Testis (tissue), 3 donors: ENCODE data around the gene DCN. TPM values are rescaled to one million over a fixed set of nuclear protein-coding genes. Genes with fewer than 3 reads are reported as not detected.

Experiments used
- DNase-seq: peaks from one replicate; pipeline ENCODE4 v3.0.0-alpha.2; 2019
- H3K27ac ChIP-seq, 2 donors: fragments of 200-600 bp; sonication (generic); one replicate each; pipeline ENCODE4 v1.5.1; 2019
- H3K27me3 ChIP-seq: fragments of 200-600 bp; sonication (generic); one replicate; pipeline ENCODE4 v1.5.1; 2019
- H3K36me3 ChIP-seq: fragments of 200-600 bp; sonication (generic); one replicate; pipeline ENCODE4 v1.5.1; 2017; ENCODE audit warnings: low read depth; ENCODE audit errors: missing control alignments
- H3K4me1 ChIP-seq: fragments of 200-600 bp; sonication (generic); one replicate; pipeline ENCODE4 v1.5.1; 2019
- H3K4me3 ChIP-seq, 2 donors: fragments of 200-600 bp; sonication (generic); one replicate each; pipeline ENCODE4 v1.5.1; 2017 to 2019
- H3K9me3 ChIP-seq: fragments of 200-600 bp; sonication (generic); one replicate; pipeline ENCODE4 v1.5.1; 2017
- POLR2A ChIP-seq: fragments of 450-650 bp; IDR thresholded peaks from one replicate; pipeline ENCODE4 v1.6.1; 2017; ENCODE audit warnings: antibody characterized with exemption, mild to moderate bottlenecking, moderate library complexity
- WGBS, 2 donors: methylation state at CpG; one replicate each; pipeline ENCODE4 v1.1.5; 2018; 5-methylcytosine and 5-hydroxymethylcytosine counted together
- intact Hi-C: fragments of 100-400 bp; cut with DNase I; formaldehyde crosslinking; loops from one replicate; pipeline ENCODE4 v1.15.1; 2023; ENCODE audit warnings: low total_unique reads
- polyA plus RNA-seq: library from polyadenylated mRNA; stranded (reverse); fragments of 350-450 nt; fragmentation: Illumina TruSeq; extraction: RNeasy Lipid Tissue Mini Kit (QIAGEN cat#74804); gene quantifications from one replicate; pipeline ENCODE4 v1.2.3, GENCODE V29; 2014; ENCODE audit warnings: low read depth, low replicate concordance; ENCODE audit not compliant: insufficient read depth
- total RNA-seq, 2 donors: library from RNA; depleted of rRNA; stranded (reverse); fragments of >200 nt; gene quantifications; one replicate each; pipeline ENCODE4 v1.2.3, GENCODE V29; 2016
- TF ChIP-seq, protein P1 (sequence below), 3 experiments: fragments of 450-650 bp in 2 of 3; fragments of 200-600 bp in 1 of 3; sonication (generic) in 1 of 3; IDR thresholded peaks; one replicate each; pipeline ENCODE4 v1.5.1; 2016 to 2019; ENCODE audit warnings: antibody characterized with exemption in 3 of 3, mild to moderate bottlenecking in 2 of 3, moderate library complexity in 1 of 3

DCN gene
- total and polyA plus RNA-seq, 3 donors from 2014 or later = 144 to 1,453 (median 329) TPM

DNA sequence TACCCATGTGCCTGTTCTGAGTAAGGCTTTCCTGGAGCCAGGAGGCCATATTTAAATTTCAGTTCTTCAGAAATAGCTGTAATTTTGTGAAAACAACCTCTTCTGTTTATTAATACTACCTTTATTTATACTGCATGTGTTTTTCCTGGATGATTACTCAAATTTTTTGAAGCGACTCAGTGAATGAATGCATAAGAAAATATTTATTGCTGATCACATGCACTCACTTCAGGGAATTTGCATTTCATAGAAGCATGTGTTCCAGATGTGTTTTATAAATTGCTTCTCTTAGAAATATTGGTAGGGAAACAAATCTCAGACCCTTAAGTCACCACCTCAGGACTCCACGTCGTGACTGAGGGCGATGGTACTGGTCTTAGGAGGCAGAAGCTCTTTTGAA is 21.8 kb upstream of the DCN start:
- no peak overlapping the region for H3K4me3 ChIP-seq
- no peak overlapping the region for H3K27ac ChIP-seq
- H3K36me3 ChIP-seq = no peaks in the 10 kb centered on the region
- H3K4me1 ChIP-seq = no peaks in the 10 kb centered on the region
- no peak for DNase-seq
- no peak for TF ChIP-seq POLR2A
- TF ChIP-seq, protein P1, sequence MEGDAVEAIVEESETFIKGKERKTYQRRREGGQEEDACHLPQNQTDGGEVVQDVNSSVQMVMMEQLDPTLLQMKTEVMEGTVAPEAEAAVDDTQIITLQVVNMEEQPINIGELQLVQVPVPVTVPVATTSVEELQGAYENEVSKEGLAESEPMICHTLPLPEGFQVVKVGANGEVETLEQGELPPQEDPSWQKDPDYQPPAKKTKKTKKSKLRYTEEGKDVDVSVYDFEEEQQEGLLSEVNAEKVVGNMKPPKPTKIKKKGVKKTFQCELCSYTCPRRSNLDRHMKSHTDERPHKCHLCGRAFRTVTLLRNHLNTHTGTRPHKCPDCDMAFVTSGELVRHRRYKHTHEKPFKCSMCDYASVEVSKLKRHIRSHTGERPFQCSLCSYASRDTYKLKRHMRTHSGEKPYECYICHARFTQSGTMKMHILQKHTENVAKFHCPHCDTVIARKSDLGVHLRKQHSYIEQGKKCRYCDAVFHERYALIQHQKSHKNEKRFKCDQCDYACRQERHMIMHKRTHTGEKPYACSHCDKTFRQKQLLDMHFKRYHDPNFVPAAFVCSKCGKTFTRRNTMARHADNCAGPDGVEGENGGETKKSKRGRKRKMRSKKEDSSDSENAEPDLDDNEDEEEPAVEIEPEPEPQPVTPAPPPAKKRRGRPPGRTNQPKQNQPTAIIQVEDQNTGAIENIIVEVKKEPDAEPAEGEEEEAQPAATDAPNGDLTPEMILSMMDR (IDR thresholded peaks at IDR 0.05) = no peak
- H3K27me3 ChIP-seq = no peaks in the 10 kb centered on the region
- no peaks in the 10 kb centered on the region for H3K9me3 ChIP-seq
- WGBS, 2 donors = 84 to 93% methylated on average over 4 of the region's 4 CpGs
- intact Hi-C loops = no loop called here

DNA sequence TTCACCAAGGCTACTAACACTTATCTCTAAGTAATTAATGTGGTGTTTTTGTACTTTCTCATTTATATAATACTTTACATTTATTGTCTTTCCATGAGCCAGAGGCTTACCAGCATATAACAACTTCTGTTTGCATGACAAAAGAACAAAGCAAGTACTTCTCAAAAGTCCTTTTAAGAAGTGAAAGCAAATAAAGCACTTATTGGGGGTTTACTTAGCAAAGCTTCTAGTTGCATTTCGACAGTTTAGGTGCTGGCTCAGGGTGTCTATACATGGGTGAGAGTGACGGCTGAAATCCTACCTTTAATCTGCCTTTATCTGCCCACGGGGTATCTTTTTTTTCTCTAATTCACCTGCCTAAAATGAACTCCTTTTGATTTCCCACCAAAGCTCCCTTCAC is 21.0 kb upstream of the DCN start:
- intact Hi-C loops = no loop called here
- WGBS, 2 donors = 80 to 83% methylated on average over 3 of the region's 3 CpGs
- Histone ChIP-seq H3K4me1 (no peaks in the 10 kb centered on the region), H3K9me3 (no peaks in the 10 kb centered on the region), H3K4me3 (no peak overlapping the region), H3K36me3 (no peaks in the 10 kb centered on the region), H3K27ac (no peak overlapping the region), H3K27me3 (no peaks in the 10 kb centered on the region)
- TF ChIP-seq, protein P1 (IDR thresholded peaks at IDR 0.05) = no peak
- no peak for TF ChIP-seq POLR2A
- no peak for DNase-seq

DNA sequence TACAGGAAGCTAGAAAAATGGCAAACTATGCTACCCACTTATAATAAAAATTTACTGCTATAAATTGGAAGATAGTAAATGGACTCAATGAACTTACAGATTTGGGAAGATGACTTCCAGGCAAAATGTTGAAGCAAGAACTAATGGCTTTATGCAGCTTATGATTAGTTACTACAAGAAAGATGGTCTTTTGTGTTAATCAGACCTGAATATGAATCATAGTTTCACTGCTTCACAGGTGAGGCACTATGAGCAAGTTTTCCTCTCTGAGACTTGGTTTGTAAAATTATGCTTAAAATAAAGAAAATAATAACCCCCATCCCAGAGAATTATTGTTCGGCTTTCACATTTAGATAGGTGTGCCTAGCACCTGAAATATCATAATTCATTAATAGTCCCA is 19.8 kb upstream of the DCN start:
- no peaks in the 10 kb centered on the region for H3K4me1 ChIP-seq
- no peak overlapping the region for H3K27ac ChIP-seq
- 91 to 94% methylated on average over 1 of the region's 1 CpG for WGBS, 2 donors
- H3K9me3 ChIP-seq = no peaks in the 10 kb centered on the region
- H3K27me3 ChIP-seq = no peaks in the 10 kb centered on the region
- TF ChIP-seq POLR2A = no peak
- TF ChIP-seq, protein P1 (IDR thresholded peaks at IDR 0.05) = no peak
- H3K4me3 ChIP-seq = no peak overlapping the region
- DNase-seq = no peak
- intact Hi-C loops = no loop called here
- no peaks in the 10 kb centered on the region for H3K36me3 ChIP-seq

DNA sequence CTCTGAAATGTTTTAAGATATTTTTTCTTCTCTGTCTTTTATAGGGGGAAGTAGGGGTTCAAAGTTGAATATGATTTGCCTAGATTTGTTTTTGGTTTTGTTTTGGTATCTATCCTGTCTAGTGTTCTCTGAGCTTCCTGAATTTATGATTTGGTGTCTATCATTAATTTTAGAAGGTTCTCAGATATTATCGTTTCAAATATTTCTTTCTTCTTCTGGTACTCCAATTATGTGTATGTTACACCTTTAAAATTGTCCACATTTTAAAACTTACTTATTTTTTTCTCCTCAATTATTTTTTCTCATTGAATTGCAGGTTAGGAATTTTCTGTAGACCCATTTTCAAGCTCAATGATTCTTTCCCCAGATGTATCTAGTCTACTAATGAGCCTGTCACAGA is 13.8 kb upstream of the DCN start:
- DNase-seq = no peak
- Histone ChIP-seq H3K4me3 (no peak overlapping the region), H3K27me3 (no peaks in the 10 kb centered on the region), H3K4me1 (no peaks in the 10 kb centered on the region), H3K36me3 (no peaks in the 10 kb centered on the region), H3K9me3 (no peaks in the 10 kb centered on the region), H3K27ac (no peak overlapping the region)
- intact Hi-C loops = no loop called here
- 91 to 93% methylated on average over 1 of the region's 1 CpG for WGBS, 2 donors
- TF ChIP-seq POLR2A = no peak
- TF ChIP-seq, protein P1 (IDR thresholded peaks at IDR 0.05) = no peak

DNA sequence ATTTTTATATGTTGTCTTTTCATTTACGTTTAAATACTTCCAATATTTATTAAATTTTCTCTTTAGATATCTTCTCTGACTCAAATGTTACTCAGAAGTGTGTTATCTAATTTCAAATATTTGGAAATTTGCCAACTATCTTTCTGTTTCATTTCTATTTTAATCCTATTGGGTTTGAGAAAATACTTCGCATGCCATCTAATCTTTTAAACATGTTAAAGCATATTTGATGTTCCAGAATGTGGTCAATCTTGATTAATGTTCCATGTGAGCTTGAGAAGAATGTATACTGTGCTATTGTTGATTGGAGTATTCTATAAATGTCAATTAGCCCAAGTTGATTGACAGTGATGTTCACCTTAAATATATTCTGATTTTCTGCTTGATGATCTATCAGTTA is 11.9 kb upstream of the DCN start:
- WGBS, 2 donors = 84 to 86% methylated on average over 2 of the region's 2 CpGs

More for the DNA sequence above, 11.9 kb upstream of the DCN start:
- DNase-seq = no peak
- no peak overlapping the region for H3K27ac ChIP-seq
- H3K4me3 ChIP-seq = no peak overlapping the region
- no peaks in the 10 kb centered on the region for H3K4me1 ChIP-seq
- H3K9me3 ChIP-seq = no peaks in the 10 kb centered on the region
- H3K27me3 ChIP-seq = no peaks in the 10 kb centered on the region
- TF ChIP-seq POLR2A = no peak
- TF ChIP-seq, protein P1 (IDR thresholded peaks at IDR 0.05) = no peak
- no peaks in the 10 kb centered on the region for H3K36me3 ChIP-seq
- intact Hi-C loops = no loop called here
